GM18909 (cell line): ENCODE data around the gene ARHGAP44.
A peak's percentile ranks its signal among the peaks of the same experiment; 100 is the strongest.

Source experiments
- ATAC-seq: cut with Tn5 transposase; IDR thresholded peaks from one replicate; pipeline ENCODE4 v1.9.1; 2021; ENCODE audit warnings: mild to moderate bottlenecking; ENCODE audit not compliant: unreplicated experiment, poor library complexity

The ARHGAP44 gene

GRCh38 chr17:12883472-12883871, 94.2 kb downstream of the ARHGAP44 start:
- ATAC-seq: no peak

GRCh38 chr17:12887088-12887487, 97.8 kb downstream of the ARHGAP44 start:
- no peak for ATAC-seq

DNA sequence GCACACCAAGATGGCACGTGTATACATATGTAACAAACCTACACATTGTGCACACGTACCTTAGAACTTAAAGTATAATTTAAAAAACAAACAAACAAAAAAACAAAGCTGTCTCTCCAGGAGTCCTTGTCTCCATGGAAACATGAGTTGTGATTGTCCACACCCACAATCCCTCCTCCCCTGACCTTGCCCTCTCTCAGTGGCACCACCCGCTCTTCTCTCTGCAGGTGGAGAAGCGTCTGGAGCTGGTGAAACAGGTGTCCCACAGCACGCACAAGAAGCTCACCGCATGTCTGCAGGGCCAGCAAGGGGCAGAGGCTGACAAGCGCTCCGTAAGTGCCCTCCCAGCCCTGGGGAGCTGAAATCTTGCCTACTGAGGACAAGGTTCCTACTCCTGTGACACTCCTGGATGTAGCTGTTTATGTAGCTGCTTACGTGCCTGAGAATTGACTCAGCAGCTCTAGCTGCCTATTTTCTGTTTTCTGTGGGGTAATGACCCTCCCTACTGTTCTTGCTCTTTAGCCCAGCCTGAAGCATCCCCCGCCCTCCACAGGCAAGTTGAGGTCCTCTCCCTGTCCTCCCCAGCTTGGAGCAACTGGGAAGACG, 107.0 kb downstream of the ARHGAP44 start:
- ATAC-seq: no peak

GRCh38 chr17:12898110-12898509, 108.8 kb downstream of the ARHGAP44 start:
- ATAC-seq: no peak

- ATAC-seq: no peak
These were observed 110.3 kb downstream of the ARHGAP44 start for GRCh38 chr17:12899604-12900003.

DNA sequence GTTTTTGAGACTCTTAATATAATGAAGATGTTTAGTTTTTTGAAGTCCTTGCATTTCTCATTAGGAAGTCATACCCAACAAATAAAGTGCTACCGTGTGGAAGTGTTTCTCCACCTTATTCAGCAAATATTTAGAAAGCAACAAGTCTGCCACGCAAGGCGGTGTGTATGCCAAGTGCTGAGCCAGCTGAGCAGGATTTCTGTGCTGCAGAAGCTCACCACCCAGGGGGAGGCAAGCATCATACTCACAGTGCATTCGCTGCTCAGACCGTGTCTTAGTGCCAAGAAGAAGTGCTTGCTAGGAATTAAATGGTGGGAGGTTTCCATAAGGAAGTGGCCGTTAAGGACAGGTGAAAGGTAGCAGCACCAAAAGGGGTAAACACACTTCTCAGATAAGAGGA, 111.2 kb downstream of the ARHGAP44 start:
- ATAC-seq: no peak

DNA sequence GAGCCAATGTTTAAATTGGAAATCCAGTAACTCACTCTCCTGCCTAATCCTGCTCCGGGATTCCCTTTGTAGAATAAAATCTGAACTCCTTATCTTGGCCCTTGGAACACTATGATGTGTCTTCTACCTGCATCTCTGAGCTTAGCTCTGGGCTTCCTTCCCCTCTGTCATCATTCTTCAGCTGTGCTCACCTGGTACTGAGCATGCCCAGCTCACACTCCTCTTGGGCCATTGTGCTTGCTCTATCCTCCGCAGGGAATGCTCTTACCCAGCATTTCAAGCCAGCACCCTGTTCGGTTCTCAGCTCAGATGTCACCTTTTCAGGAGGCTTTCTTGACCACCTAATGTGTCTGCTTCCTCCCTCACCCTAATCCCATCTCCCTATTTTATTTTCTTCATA, 112.7 kb downstream of the ARHGAP44 start:
- no peak for ATAC-seq

DNA sequence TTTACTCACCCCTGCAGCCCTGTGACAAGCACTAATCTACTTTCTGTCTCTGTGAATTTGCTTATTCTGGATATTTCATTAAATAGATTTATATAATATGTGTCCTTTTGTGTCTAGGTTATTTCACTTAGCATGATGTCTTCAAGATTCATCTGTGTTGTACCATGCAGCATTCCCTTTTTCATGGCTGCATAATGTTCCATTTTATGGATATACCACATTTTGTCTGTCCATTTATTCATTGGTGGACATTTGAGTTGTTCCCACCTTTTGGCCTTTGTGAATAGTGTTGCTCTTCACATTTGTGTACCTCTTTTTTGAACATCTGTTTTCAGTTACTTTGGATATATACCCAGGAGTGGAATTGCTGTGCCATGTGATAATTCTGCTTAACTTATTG, 118.2 kb downstream of the ARHGAP44 start:
- no peak for ATAC-seq

- no peak for ATAC-seq
These were observed 119.7 kb downstream of the ARHGAP44 start for GRCh38 chr17:12909046-12909445.

- ATAC-seq: no peak
These were observed 120.2 kb downstream of the ARHGAP44 start for GRCh38 chr17:12909511-12909910.

- ATAC-seq: no peak
These were observed 121.9 kb downstream of the ARHGAP44 start for GRCh38 chr17:12911239-12911638.

DNA sequence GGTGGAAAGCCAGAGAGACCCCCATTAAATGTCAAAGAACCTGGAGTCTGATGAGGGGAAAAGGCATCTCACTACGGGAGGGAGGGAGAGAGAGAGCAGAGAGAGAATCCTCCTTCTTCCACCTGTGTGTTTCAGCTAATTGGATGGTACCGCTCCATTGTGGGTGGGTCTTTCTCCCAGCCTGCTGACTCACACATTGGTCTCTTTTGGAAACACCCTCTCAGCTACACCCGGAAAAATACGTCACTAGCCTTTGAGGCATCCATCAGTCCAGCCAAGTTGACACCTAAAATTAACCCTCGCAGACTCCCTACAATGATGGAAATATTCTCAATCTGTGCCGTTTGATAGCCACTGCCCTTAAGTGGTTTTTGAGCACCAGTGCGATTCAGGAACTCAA, 128.1 kb downstream of the ARHGAP44 start:
- no peak for ATAC-seq

GRCh38 chr17:12918142-12918541, 128.8 kb downstream of the ARHGAP44 start:
- no peak for ATAC-seq

DNA sequence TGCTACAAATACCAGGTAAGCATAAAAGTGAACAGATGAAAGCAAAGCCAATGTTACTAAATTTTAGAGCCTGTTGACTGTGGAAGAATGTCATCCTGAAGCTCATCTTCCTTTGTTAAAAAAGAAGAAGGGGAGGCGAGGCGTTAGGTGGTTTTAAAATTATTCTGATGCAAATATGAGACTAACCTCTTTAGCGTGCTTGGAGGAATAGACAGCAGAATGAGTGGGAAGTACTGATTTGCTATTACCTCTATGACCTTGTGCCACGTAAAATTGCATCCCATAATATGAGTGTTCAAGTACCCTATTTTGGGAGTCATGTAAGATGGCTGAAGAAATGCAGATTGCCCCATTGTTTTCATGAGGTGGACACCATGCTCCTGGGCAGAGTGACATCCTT, 132.8 kb downstream of the ARHGAP44 start:
- no peak for ATAC-seq

GRCh38 chr17:12924614-12925013, 135.3 kb downstream of the ARHGAP44 start:
- no peak for ATAC-seq

DNA sequence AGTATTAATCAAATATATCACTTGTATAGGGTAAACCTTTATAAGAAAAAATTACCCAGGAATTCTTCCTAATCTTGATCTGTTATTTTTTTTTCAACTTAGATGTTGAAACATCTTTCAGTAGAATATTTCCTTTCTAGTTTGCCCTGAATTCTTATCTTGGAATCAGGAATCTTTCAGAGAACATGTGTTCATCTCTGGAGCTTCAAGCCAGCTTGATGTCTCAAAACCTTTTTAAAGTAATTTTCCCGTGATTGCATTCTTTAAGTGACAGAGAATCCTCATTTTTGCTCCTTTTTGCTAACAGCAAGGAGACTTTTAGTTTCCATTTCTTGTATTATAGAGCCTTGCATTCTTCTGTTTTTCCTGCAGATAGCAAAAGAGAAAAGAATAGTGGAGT, 137.7 kb downstream of the ARHGAP44 start:
- ATAC-seq: no peak

DNA sequence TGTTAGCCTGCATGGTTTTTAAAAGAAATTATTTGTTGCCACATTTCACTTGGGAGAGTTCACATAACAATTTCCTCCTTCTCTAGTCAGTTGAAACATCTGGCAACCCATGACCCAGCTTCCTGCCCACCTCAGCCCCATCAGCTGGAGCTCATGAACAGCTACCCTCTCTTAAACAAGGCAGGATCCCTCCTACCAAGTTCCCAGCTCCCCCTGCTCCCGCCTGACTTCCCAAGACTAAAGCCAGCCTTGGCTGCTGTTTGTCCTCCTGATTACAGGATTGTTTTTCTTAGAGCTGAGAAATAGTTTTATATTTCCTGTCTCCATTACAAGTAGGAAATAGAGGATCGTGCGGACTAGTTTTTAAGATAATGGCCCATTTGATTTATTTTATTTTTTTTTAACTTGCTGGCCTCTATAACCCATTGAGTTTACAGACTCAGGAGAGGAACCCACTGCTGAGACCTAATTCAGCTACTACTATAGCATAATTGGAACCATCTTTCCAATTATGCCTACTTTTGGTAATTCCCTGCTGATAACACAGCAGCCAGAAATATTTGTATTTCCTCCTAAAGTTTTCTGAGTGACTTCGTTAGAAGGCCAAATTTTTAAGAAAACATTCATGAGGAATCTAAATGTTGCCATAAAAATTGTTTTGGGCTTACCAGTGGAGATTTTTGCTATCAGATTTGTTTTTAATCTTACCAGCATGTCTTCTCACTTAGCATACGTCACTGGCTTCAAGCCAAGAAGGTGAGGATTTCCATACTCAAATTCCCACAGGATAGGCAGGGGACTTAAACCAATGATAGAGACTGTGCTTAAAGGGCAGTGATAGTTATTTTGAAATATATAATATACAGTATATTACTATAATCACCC, 138.5 kb downstream of the ARHGAP44 start:
- ATAC-seq: no peak

DNA sequence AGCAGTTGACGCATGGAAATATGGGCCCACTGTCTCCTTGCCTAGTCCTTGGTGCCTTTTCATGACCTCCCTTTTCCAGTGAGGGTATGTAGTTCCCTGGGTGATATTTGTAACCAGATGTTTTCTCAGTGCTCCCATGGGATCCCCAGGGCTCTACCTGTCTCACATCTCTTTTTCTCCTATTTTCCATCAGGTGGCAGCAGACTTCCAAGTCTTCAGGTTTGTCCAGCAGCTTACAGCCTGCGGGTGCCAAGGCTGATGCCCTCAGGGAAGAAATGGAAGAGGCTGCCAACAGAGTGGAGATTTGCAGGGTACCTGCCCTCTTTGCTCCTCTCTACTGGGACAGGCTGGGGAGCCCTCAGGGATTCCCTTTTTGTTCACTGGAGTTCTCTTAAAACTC, 139.4 kb downstream of the ARHGAP44 start:
- no peak for ATAC-seq

DNA sequence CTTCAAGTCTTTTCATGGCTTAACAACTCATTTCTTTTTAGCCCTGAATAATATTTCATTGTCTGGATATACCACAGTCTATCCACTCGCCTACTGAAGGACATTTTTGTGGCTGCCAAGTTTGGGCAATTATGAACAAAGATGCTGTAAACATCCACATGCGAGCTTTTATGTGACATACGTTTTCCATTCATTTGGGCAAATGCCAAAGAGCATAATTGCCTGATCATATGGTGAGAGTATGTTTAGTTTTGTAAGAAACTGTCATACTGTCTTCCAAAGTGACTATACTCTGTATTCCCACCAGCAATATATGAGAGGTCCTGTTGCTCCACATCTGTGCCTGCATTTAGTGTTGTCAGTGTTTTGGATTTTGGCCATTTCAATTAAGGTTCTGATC, 147.2 kb downstream of the ARHGAP44 start:
- ATAC-seq: no peak

DNA sequence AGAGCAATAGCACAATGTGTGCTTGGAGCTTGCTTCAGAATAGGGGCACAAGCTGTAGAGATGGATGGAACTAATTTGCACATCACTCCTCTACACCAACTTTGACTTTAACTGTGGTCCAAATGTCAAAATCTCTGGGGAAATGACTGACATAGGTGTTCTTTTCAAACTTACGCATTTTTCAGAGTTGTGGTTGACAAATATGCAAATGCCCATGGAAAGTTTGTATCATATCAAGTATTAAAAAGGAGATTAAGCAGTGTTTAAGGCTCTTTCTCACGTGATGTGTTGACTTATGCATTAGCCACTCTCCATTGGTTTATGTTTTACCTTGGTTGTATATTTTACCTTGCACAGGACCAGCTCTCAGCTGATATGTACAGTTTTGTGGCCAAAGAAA, 151.4 kb downstream of the ARHGAP44 start:
- ATAC-seq: peak; percentile 41

GRCh38 chr17:12947047-12947446, 157.7 kb downstream of the ARHGAP44 start:
- ATAC-seq: no peak

DNA sequence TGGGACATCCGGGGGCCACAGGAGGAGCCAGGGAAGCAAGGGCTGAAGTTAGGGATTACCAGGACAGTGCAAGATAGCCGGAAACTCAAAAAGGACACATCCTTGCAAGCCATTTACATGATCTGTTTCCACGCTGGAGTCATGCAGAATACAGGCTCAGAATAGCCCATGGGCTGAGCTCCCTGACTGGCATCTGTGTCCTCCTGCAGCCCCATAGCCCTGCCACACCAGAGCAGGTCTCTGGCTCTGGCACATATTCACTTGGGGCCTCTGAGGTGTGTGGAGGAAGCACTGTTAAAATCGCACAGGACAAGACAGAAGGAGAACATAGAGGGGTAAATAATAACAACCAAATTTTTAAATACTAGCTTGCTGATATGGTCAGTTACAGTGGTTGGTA, 162.7 kb downstream of the ARHGAP44 start:
- no peak for ATAC-seq
